GM23338 (cell line): ENCODE measurements around the gene EMC1. TPM values are rescaled to one million over a fixed set of nuclear protein-coding genes. Genes with fewer than 3 reads are reported as not detected.

Source experiments
- ATAC-seq: fragments of 200-7000 bp; cut with Tn5 transposase; 3 replicates; pipeline ENCODE4 v1.9.1; 2020
- DNase-seq: peaks from one replicate; pipeline ENCODE4 v3.0.0-alpha.2; 2015; ENCODE audit warnings: low spot score
- H2AFZ ChIP-seq: fragments of 200-600 bp; sonication (generic); 2 replicates; pipeline ENCODE4 v1.8.0; 2016; ENCODE audit warnings: antibody characterized with exemption, mild to moderate bottlenecking, moderate library complexity
- H3F3A ChIP-seq: fragments of 200-600 bp; sonication (generic); replicated peaks from 2 replicates; pipeline ENCODE4 v1.8.0; 2017; ENCODE audit warnings: antibody characterized with exemption, mixed run types, low read depth
- H3K27ac ChIP-seq: fragments of 200-600 bp; sonication (generic); 2 replicates; pipeline ENCODE4 v1.6.1; 2016; ENCODE audit warnings: low read depth
- H3K27me3 ChIP-seq: fragments of 200-600 bp; sonication (generic); 2 replicates; pipeline ENCODE4 v1.8.0; 2016; ENCODE audit warnings: mild to moderate bottlenecking, mixed run types, moderate library complexity; ENCODE audit not compliant: insufficient read depth
- H3K36me3 ChIP-seq: fragments of 200-600 bp; sonication (generic); 2 replicates; pipeline ENCODE4 v1.8.0; 2016; ENCODE audit warnings: mild to moderate bottlenecking; ENCODE audit not compliant: insufficient read depth
- H3K4me1 ChIP-seq: fragments of 200-600 bp; sonication (generic); 2 replicates; pipeline ENCODE4 v1.8.0; 2016; ENCODE audit warnings: mild to moderate bottlenecking, moderate library complexity; ENCODE audit not compliant: insufficient read depth
- H3K4me2 ChIP-seq: fragments of 200-600 bp; sonication (generic); 2 replicates; pipeline ENCODE4 v1.7.1; 2017; ENCODE audit warnings: mixed run types
- H3K4me3 ChIP-seq: fragments of 200-600 bp; sonication (generic); 2 replicates; pipeline ENCODE4 v1.6.1; 2016; ENCODE audit warnings: mixed run types
- H3K79me2 ChIP-seq: fragments of 200-600 bp; sonication (generic); replicated peaks from 2 replicates; pipeline ENCODE4 v1.8.0; 2017; ENCODE audit warnings: mild to moderate bottlenecking; ENCODE audit not compliant: insufficient read depth
- H3K9me2 ChIP-seq: fragments of 200-600 bp; sonication (generic); 2 replicates; pipeline ENCODE4 v1.8.0; 2017; ENCODE audit not compliant: insufficient read depth
- H4K20me1 ChIP-seq: fragments of 200-600 bp; sonication (generic); replicated peaks from 2 replicates; pipeline ENCODE4 v1.8.0; 2017; ENCODE audit warnings: mild to moderate bottlenecking; ENCODE audit not compliant: insufficient read depth
- H3K27ac Mint-ChIP-seq: 2 replicates; pipeline ENCODE4 v1.8.0; 2020; ENCODE audit warnings: inconsistent platforms, mild to moderate bottlenecking, moderate library complexity, mixed read lengths
- H3K27me3 Mint-ChIP-seq: 3 replicates; pipeline ENCODE4 v1.8.0; 2022; ENCODE audit warnings: low read depth, mild to moderate bottlenecking, moderate library complexity, mixed read lengths, inconsistent platforms; ENCODE audit not compliant: insufficient read depth, poor library complexity
- H3K36me3 Mint-ChIP-seq: 3 replicates; pipeline ENCODE4 v1.8.0; 2021; ENCODE audit warnings: low read depth, mild to moderate bottlenecking, inconsistent platforms, moderate library complexity, mixed read lengths
- H3K4me1 Mint-ChIP-seq: 3 replicates; pipeline ENCODE4 v1.8.0; 2020; ENCODE audit warnings: mild to moderate bottlenecking, inconsistent platforms, mixed read lengths
- H3K4me3 Mint-ChIP-seq: 3 replicates; pipeline ENCODE4 v1.8.0; 2021; ENCODE audit warnings: moderate library complexity, mild to moderate bottlenecking, inconsistent platforms, mixed read lengths
- H3K9me3 Mint-ChIP-seq: 3 replicates; pipeline ENCODE4 v1.8.0; 2020; ENCODE audit warnings: moderate library complexity, mild to moderate bottlenecking, inconsistent platforms, mixed read lengths
- CREB1 ChIP-seq: fragments of 250-450 bp; sonication (Bioruptor Pico); IDR thresholded peaks from 2 replicates; pipeline ENCODE4 v1.5.0; 2020; ENCODE audit warnings: low read depth, mild to moderate bottlenecking, moderate library complexity
- EZH2 ChIP-seq: fragments of 200-600 bp; sonication (generic); IDR thresholded peaks from one replicate; pipeline ENCODE4 v1.8.0; 2017; ENCODE audit warnings: antibody characterized with exemption, mild to moderate bottlenecking, low read depth; ENCODE audit not compliant: unreplicated experiment
- EZH2phosphoT487 ChIP-seq: fragments of 200-600 bp; sonication (generic); IDR thresholded peaks from one replicate; pipeline ENCODE4 v1.8.1; 2018; ENCODE audit warnings: antibody characterized with exemption; ENCODE audit not compliant: unreplicated experiment
- JUNB ChIP-seq: IDR thresholded peaks from one replicate; pipeline ENCODE4 v1.6.1; 2016; ENCODE audit warnings: antibody characterized with exemption; ENCODE audit not compliant: unreplicated experiment
- NANOG ChIP-seq: IDR thresholded peaks from 2 replicates; pipeline ENCODE4 v1.6.1; 2016; ENCODE audit warnings: antibody characterized with exemption, borderline replicate concordance
- POLR2AphosphoS5 ChIP-seq: IDR thresholded peaks from 2 replicates; pipeline ENCODE4 v1.6.1; 2016; ENCODE audit warnings: antibody characterized with exemption, low read depth
- STAT1 ChIP-seq: IDR thresholded peaks from one replicate; pipeline ENCODE4 v1.6.1; 2016; ENCODE audit warnings: antibody characterized with exemption; ENCODE audit not compliant: unreplicated experiment
- ZNF114 ChIP-seq: fragments of 250-450 bp; sonication (Bioruptor Pico); IDR thresholded peaks from 2 replicates; pipeline ENCODE4 v1.5.0; 2020; ENCODE audit warnings: mild to moderate bottlenecking, moderate library complexity
- ZNF331 ChIP-seq: fragments of 250-450 bp; sonication (Bioruptor Pico); IDR thresholded peaks from 2 replicates; pipeline ENCODE4 v1.5.0; 2020; ENCODE audit warnings: low read depth, mild to moderate bottlenecking, moderate library complexity
- ZNF462 ChIP-seq: fragments of 250-450 bp; sonication (Bioruptor Pico); IDR thresholded peaks from 2 replicates; pipeline ENCODE4 v1.5.0; 2020; ENCODE audit warnings: mild to moderate bottlenecking, moderate library complexity
- polyA plus RNA-seq: library from polyadenylated mRNA; unstranded; fragments of >200 nt; fragmentation: Nextera tagmentation; extraction: Ambion mirVana; gene quantifications from 2 replicates; pipeline ENCODE4 v1.2.1, GENCODE V29; 2016
- total RNA-seq: library from RNA; depleted of rRNA; stranded (reverse); fragments of >200 nt; shearing (Covaris generic); gene quantifications from 2 replicates; pipeline ENCODE4 v1.2.3, GENCODE V29; 2014
- TF ChIP-seq, protein P1 (sequence below): IDR thresholded peaks from 2 replicates; pipeline ENCODE4 v1.6.1; 2016; ENCODE audit warnings: antibody characterized with exemption
- TF ChIP-seq, protein P2 (sequence below), 2 experiments: fragments of 200-600 bp in 1 of 2; sonication (generic) in 1 of 2; conservative IDR thresholded peaks; 2 replicates each; pipeline versions ENCODE4 v1.5.1 to v1.6.1; 2016 to 2017; ENCODE audit warnings: antibody characterized with exemption in 2 of 2, low read depth in 2 of 2, mild to moderate bottlenecking in 2 of 2, moderate library complexity in 1 of 2
- TF ChIP-seq, protein P3 (sequence below): IDR thresholded peaks from one replicate; pipeline ENCODE4 v1.6.1; 2018; ENCODE audit warnings: antibody characterized with exemption; ENCODE audit not compliant: unreplicated experiment

Gene EMC1
- total and polyA plus RNA-seq, 2 experiments from 2014 or later: 17.6 to 53.0 TPM

DNA sequence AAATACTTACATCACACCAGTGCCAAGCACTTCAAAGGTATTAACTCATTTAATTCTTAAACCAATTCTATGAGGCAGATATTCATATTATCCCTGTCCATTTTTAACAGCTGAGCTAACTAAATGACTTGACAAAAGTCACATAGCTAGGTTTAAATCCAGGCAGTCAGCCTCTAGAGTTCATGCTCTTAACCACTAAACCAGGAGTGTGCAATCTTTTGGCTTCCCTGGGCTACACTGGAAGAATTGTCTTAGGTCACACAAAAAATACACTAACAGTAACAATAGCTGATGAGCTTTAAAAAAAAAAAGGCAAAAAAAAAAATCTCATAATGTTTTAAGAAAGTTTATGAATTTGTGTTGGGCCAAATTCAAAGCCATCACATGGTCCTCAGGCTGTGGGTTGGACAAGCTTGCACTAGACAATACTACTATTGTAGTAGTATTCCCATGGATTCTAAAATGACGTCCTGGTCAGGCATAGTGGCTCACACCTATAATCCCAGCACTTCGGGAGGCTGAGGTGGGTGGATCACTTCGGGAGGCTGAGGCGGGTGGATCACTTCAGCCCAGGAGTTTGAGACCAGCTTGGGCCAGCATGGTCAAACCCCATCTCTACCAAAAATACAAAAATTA lies 51.2 kb downstream of the EMC1 start:
- H3K4me1 ChIP-seq: no peaks in the 10 kb centered on the region
- H3K4me3 ChIP-seq: no peak overlapping the region
- no peaks in the 10 kb centered on the region; the same call in 1 of the 2 replicates for H3F3A ChIP-seq
- H3K27ac ChIP-seq: no peak overlapping the region
- DNase-seq: no peak
- H3K27ac Mint-ChIP-seq: no peak overlapping the region
- ATAC-seq: no peak
- no peak overlapping the region for H3K4me3 Mint-ChIP-seq
- TF ChIP-seq POLR2AphosphoS5 (no peak), JUNB (no peak), EZH2 (no peak), ZNF462 (CRISPR knock-in tag) (no peak), ZNF114 (no peak), EZH2phosphoT487 (no peak), CREB1 (CRISPR knock-in tag) (no peak), STAT1 (no peak), NANOG (no peak), ZNF331 (CRISPR knock-in tag) (no peak)
- TF ChIP-seq, protein P1, sequence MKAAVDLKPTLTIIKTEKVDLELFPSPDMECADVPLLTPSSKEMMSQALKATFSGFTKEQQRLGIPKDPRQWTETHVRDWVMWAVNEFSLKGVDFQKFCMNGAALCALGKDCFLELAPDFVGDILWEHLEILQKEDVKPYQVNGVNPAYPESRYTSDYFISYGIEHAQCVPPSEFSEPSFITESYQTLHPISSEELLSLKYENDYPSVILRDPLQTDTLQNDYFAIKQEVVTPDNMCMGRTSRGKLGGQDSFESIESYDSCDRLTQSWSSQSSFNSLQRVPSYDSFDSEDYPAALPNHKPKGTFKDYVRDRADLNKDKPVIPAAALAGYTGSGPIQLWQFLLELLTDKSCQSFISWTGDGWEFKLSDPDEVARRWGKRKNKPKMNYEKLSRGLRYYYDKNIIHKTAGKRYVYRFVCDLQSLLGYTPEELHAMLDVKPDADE: no peak
- TF ChIP-seq, protein P2, sequence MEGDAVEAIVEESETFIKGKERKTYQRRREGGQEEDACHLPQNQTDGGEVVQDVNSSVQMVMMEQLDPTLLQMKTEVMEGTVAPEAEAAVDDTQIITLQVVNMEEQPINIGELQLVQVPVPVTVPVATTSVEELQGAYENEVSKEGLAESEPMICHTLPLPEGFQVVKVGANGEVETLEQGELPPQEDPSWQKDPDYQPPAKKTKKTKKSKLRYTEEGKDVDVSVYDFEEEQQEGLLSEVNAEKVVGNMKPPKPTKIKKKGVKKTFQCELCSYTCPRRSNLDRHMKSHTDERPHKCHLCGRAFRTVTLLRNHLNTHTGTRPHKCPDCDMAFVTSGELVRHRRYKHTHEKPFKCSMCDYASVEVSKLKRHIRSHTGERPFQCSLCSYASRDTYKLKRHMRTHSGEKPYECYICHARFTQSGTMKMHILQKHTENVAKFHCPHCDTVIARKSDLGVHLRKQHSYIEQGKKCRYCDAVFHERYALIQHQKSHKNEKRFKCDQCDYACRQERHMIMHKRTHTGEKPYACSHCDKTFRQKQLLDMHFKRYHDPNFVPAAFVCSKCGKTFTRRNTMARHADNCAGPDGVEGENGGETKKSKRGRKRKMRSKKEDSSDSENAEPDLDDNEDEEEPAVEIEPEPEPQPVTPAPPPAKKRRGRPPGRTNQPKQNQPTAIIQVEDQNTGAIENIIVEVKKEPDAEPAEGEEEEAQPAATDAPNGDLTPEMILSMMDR (conservative IDR thresholded peaks at IDR 0.05; ENCODE audit: low read depth in 2 of 2): no peak
- TF ChIP-seq, protein P3, sequence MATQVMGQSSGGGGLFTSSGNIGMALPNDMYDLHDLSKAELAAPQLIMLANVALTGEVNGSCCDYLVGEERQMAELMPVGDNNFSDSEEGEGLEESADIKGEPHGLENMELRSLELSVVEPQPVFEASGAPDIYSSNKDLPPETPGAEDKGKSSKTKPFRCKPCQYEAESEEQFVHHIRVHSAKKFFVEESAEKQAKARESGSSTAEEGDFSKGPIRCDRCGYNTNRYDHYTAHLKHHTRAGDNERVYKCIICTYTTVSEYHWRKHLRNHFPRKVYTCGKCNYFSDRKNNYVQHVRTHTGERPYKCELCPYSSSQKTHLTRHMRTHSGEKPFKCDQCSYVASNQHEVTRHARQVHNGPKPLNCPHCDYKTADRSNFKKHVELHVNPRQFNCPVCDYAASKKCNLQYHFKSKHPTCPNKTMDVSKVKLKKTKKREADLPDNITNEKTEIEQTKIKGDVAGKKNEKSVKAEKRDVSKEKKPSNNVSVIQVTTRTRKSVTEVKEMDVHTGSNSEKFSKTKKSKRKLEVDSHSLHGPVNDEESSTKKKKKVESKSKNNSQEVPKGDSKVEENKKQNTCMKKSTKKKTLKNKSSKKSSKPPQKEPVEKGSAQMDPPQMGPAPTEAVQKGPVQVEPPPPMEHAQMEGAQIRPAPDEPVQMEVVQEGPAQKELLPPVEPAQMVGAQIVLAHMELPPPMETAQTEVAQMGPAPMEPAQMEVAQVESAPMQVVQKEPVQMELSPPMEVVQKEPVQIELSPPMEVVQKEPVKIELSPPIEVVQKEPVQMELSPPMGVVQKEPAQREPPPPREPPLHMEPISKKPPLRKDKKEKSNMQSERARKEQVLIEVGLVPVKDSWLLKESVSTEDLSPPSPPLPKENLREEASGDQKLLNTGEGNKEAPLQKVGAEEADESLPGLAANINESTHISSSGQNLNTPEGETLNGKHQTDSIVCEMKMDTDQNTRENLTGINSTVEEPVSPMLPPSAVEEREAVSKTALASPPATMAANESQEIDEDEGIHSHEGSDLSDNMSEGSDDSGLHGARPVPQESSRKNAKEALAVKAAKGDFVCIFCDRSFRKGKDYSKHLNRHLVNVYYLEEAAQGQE: no peak
- no peak overlapping the region for H3K4me2 ChIP-seq
- H3K27me3 Mint-ChIP-seq: no peaks in the 10 kb centered on the region
- peaks cover 92% of the 10 kb centered on the region for H3K79me2 ChIP-seq
- no peaks in the 10 kb centered on the region for H3K27me3 ChIP-seq
- no peaks in the 10 kb centered on the region for H3K9me2 ChIP-seq
- peaks cover 43% of the 10 kb centered on the region for H3K36me3 ChIP-seq
- H2AFZ ChIP-seq: no peak overlapping the region
- H4K20me1 ChIP-seq: peaks cover 73% of the 10 kb centered on the region
- H3K9me3 Mint-ChIP-seq: no peaks in the 10 kb centered on the region
- H3K36me3 Mint-ChIP-seq: peaks cover 51% of the 10 kb centered on the region
- no peaks in the 10 kb centered on the region for H3K4me1 Mint-ChIP-seq
